Naive thymus-derived CD4-positive, alpha-beta T cell (primary cell): ENCODE measurements around the gene KLHL14. TPM values are rescaled to one million over a fixed set of nuclear protein-coding genes. Genes with fewer than 3 reads are reported as not detected.

Source experiments
- ATAC-seq: fragments of 150-1000 bp; cut with Tn5 transposase; 2 replicates; pipeline ENCODE4 v1.10.0; 2021; ENCODE audit warnings: mild to moderate bottlenecking, moderate library complexity
- CTCF ChIA-PET: fragments of 350-600 bp; sonication (Branson Sonifier 250); formaldehyde crosslinking; loops from one replicate; lab custom pipeline; 2021; ENCODE audit warnings: antibody characterized with exemption; lab: Charles Lee
- POLR2A ChIA-PET: fragments of 350-600 bp; sonication (Branson Sonifier 250); formaldehyde crosslinking; loops from one replicate; lab custom pipeline; 2021; ENCODE audit warnings: antibody characterized with exemption, inconsistent platforms; lab: Charles Lee
- DNase-seq, 9 donors: peaks; one replicate each; pipeline versions ENCODE4 v3.0.0 to v3.0.0-alpha.2; 2020 to 2022; ENCODE audit warnings: mixed read lengths in 1 of 9
- H3K27ac ChIP-seq: one replicate; pipeline ENCODE4 v1.7.0; 2013; ENCODE audit warnings: mild to moderate bottlenecking, low read depth, low read length, moderate library complexity
- H3K27me3 ChIP-seq, 2 donors: one replicate each; pipeline ENCODE4 v1.7.0; 2013; ENCODE audit warnings: low read length in 2 of 2, mild to moderate bottlenecking in 2 of 2, moderate library complexity in 2 of 2; ENCODE audit not compliant: control insufficient read depth in 2 of 2, insufficient read depth in 2 of 2
- H3K36me3 ChIP-seq, 3 experiments: 1 replicate in 2 of 3; 2 replicates in 1 of 3; pipeline ENCODE4 v1.7.0; 2013; ENCODE audit warnings: low read length in 3 of 3, mild to moderate bottlenecking in 3 of 3, moderate library complexity in 1 of 3; ENCODE audit not compliant: insufficient read depth in 3 of 3, control insufficient read depth in 2 of 3
- H3K4me1 ChIP-seq, 2 donors: one replicate each; pipeline ENCODE4 v1.7.0; 2013; ENCODE audit warnings: low read length in 2 of 2, mild to moderate bottlenecking in 2 of 2, moderate library complexity in 1 of 2; ENCODE audit not compliant: control insufficient read depth in 2 of 2, insufficient read depth in 2 of 2
- H3K4me3 ChIP-seq: 2 replicates; pipeline ENCODE4 v1.7.0; 2013; ENCODE audit warnings: mild to moderate bottlenecking, low read length
- H3K9me3 ChIP-seq, 3 experiments: 1 replicate in 2 of 3; 2 replicates in 1 of 3; pipeline ENCODE4 v1.7.0; 2013; ENCODE audit warnings: low read length in 3 of 3; ENCODE audit not compliant: control insufficient read depth in 2 of 3
- H3K27ac Mint-ChIP-seq, 9 donors: one replicate each; pipeline ENCODE4 v1.8.0; 2020 to 2022; ENCODE audit warnings: mixed read lengths in 9 of 9, mild to moderate bottlenecking in 8 of 9, moderate library complexity in 5 of 9, inconsistent platforms in 2 of 9
- H3K27me3 Mint-ChIP-seq, 5 donors: one replicate each; pipeline ENCODE4 v1.8.0; 2021 to 2022; ENCODE audit warnings: mixed read lengths in 5 of 5, mild to moderate bottlenecking in 1 of 5
- H3K36me3 Mint-ChIP-seq, 5 donors: one replicate each; pipeline ENCODE4 v1.8.0; 2020 to 2022; ENCODE audit warnings: mixed read lengths in 5 of 5, mild to moderate bottlenecking in 3 of 5, inconsistent platforms in 1 of 5
- H3K4me1 Mint-ChIP-seq, 7 donors: one replicate each; pipeline ENCODE4 v1.8.0; 2020 to 2022; ENCODE audit warnings: mixed read lengths in 7 of 7, mild to moderate bottlenecking in 3 of 7, inconsistent platforms in 1 of 7
- H3K4me3 Mint-ChIP-seq, 10 donors: one replicate each; pipeline ENCODE4 v1.8.0; 2020 to 2022; ENCODE audit warnings: mild to moderate bottlenecking in 10 of 10, mixed read lengths in 10 of 10, moderate library complexity in 6 of 10, inconsistent platforms in 2 of 10
- H3K9me3 Mint-ChIP-seq, 11 donors: one replicate each; pipeline ENCODE4 v1.8.0; 2020 to 2022; ENCODE audit warnings: mixed read lengths in 11 of 11, mild to moderate bottlenecking in 4 of 11, inconsistent platforms in 1 of 11, moderate library complexity in 1 of 11
- intact Hi-C, 2 donors: fragments of 100-400 bp; cut with micrococcal nuclease; formaldehyde crosslinking; loops; one replicate each; pipeline ENCODE4 v1.15.1; 2023
- polyA plus RNA-seq, 2 donors: library from polyadenylated mRNA; unstranded; fragments of 300-500 nt; fragmentation: Illumina TruSeq; gene quantifications; one replicate each; pipeline ENCODE4 v1.2.3, GENCODE V29; 2021
- total RNA-seq, 6 experiments: library from RNA in 5 of 6; stranded (reverse) in 5 of 6; gene quantifications; 1 replicate in 5 of 6; 2 replicates in 1 of 6; pipeline ENCODE4 v1.2.3 and lab custom pipeline; 2021 to 2026

Gene KLHL14
- total and polyA plus RNA-seq, 7 experiments from 2014 or later = 0.08 to 0.59 (median 0.29) TPM; not detected in 4

DNA sequence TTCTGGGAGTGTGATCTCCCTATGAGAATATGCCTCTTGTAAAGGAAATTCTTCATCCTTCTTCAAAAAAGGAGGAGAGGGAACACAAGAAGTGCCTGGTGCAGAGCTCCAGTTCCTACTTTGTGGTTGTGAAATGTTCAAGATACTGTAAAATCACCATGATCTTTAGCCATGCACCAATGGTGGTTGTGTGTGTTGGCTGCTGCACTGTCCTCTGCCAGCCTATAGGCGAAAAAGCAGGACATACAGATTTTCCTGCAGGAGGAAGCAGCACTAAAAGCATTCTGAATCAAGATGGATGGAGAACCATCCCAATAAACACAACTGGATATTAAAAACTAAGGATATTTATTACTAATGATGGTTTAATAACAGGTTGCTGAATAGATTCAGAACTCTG is 6.2 kb upstream of the KLHL14 start:
- no peak overlapping the region for H3K27ac Mint-ChIP-seq
- intact Hi-C loops = no loop called here
- ChIA-PET CTCF (no interaction called here), POLR2A (no interaction called here)
- H3K4me1 Mint-ChIP-seq = no peaks in the 10 kb centered on the region
- H3K27me3 Mint-ChIP-seq = peaks cover 8 to 41% (median 25%) of the 10 kb centered on the region in 5 donors
- Histone ChIP-seq H3K36me3 (no peaks in the 10 kb centered on the region), H3K27ac (no peak overlapping the region), H3K27me3 (no peaks in the 10 kb centered on the region), H3K4me1 (no peaks in the 10 kb centered on the region), H3K4me3 (no peak overlapping the region), H3K9me3 (no peaks in the 10 kb centered on the region)
- no peaks in the 10 kb centered on the region for H3K36me3 Mint-ChIP-seq
- no peak for DNase-seq
- ATAC-seq = no peak
- H3K4me3 Mint-ChIP-seq = no peak overlapping the region
- peaks cover 0 to 1% (median 0%) of the 10 kb centered on the region in 11 donors for H3K9me3 Mint-ChIP-seq

DNA sequence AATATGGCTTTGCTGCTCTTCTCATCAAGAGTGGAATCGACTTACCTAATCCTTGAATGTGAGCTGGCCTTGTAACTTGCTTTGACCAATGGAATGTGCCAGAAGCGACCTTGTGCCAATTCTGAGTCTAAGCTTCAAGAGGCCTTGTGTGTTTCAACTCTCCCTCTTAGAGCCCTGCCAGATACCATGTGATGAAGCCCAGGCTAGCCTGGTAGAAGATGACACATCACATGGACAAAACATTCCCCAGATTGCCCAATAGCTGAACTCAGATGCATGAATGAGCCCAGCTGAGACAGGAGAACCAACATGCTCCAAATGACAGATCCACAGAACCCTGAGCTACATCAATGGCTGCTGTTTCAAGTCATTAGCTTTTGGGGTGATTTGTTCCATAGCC is 4.2 kb upstream of the KLHL14 start:
- Histone ChIP-seq H3K9me3 (no peaks in the 10 kb centered on the region), H3K4me1 (no peaks in the 10 kb centered on the region), H3K36me3 (no peaks in the 10 kb centered on the region), H3K27ac (no peak overlapping the region), H3K4me3 (no peak overlapping the region), H3K27me3 (peaks cover 0 to 8% of the 10 kb centered on the region in 2 donors)
- DNase-seq (no peak), ATAC-seq (no peak)
- Mint-ChIP-seq H3K36me3 (no peaks in the 10 kb centered on the region), H3K9me3 (peaks cover 0 to 3% (median 0%) of the 10 kb centered on the region in 11 donors), H3K4me1 (peaks cover 0 to 12% (median 5%) of the 10 kb centered on the region in 7 donors), H3K27ac (no peak overlapping the region), H3K27me3 (peaks cover 25 to 49% (median 42%) of the 10 kb centered on the region in 5 donors), H3K4me3 (no peak overlapping the region)
- POLR2A ChIA-PET = no interaction called here
- intact Hi-C loops = no loop called here
- CTCF ChIA-PET = no interaction called here

DNA sequence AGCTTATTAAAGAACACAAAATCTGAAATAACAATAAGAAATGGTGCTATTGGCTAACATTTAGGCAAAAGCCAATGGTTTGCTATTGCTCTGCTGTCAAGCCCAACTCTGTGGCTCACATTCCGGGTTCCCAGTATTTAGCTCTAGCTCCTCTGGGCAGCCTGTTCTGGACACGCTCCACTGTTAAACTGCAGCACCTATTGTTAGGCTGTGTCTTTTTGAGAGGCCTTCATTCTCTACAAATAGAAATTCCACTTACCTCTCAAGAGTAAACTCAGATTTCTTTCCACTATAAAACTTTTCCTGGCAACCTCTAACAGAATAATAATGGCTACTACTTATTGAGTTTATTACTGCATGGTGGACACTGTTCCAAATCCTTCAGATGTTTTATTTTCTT is 3.7 kb upstream of the KLHL14 start:
- Mint-ChIP-seq H3K36me3 (no peaks in the 10 kb centered on the region), H3K27me3 (peaks cover 25 to 47% (median 42%) of the 10 kb centered on the region in 5 donors), H3K27ac (no peak overlapping the region), H3K4me3 (no peak overlapping the region), H3K4me1 (peaks cover 0 to 12% (median 6%) of the 10 kb centered on the region in 7 donors), H3K9me3 (peaks cover 0 to 3% (median 0%) of the 10 kb centered on the region in 11 donors)
- Histone ChIP-seq H3K36me3 (no peaks in the 10 kb centered on the region), H3K9me3 (no peaks in the 10 kb centered on the region), H3K4me3 (no peak overlapping the region), H3K4me1 (no peaks in the 10 kb centered on the region), H3K27me3 (peaks cover 0 to 8% of the 10 kb centered on the region in 2 donors), H3K27ac (no peak overlapping the region)
- CTCF ChIA-PET = no interaction called here
- ATAC-seq (no peak), DNase-seq (no peak)
- intact Hi-C loops = no loop called here
- POLR2A ChIA-PET = no interaction called here

DNA sequence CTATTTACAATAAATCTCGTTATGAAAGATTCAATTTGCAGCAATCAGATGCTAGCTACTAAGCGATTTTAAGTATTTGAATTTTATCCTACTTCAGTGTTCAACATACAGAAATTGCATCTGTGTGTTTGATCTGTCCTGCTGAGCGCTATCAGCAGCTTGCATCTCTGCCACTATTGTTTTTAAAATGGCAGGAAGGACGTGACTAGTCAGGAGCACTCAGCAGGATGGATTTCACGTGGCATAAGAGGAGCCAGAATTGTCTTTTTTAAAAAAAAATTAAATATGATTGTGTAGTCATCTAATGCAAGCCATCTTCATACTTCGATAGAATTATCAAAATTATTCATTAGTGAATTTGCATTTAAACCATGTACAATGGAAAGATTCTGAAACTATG is 2.8 kb upstream of the KLHL14 start:
- POLR2A ChIA-PET = no interaction called here
- ATAC-seq (no peak), DNase-seq (no peak)
- intact Hi-C loops = no loop called here
- H3K27me3 ChIP-seq = peaks cover 0 to 13% of the 10 kb centered on the region in 2 donors
- H3K4me1 Mint-ChIP-seq = peaks cover 0 to 12% (median 6%) of the 10 kb centered on the region in 7 donors
- no peak overlapping the region for H3K4me3 ChIP-seq
- H3K4me1 ChIP-seq = no peaks in the 10 kb centered on the region
- H3K27ac ChIP-seq = no peak overlapping the region
- H3K4me3 Mint-ChIP-seq = no peak overlapping the region
- H3K36me3 Mint-ChIP-seq = no peaks in the 10 kb centered on the region
- H3K9me3 Mint-ChIP-seq = peaks cover 0 to 3% (median 0%) of the 10 kb centered on the region in 11 donors
- H3K27ac Mint-ChIP-seq = no peak overlapping the region
- peaks cover 35 to 51% (median 42%) of the 10 kb centered on the region in 5 donors for H3K27me3 Mint-ChIP-seq
- no peaks in the 10 kb centered on the region for H3K9me3 ChIP-seq
- H3K36me3 ChIP-seq = no peaks in the 10 kb centered on the region
- CTCF ChIA-PET = no interaction called here

DNA sequence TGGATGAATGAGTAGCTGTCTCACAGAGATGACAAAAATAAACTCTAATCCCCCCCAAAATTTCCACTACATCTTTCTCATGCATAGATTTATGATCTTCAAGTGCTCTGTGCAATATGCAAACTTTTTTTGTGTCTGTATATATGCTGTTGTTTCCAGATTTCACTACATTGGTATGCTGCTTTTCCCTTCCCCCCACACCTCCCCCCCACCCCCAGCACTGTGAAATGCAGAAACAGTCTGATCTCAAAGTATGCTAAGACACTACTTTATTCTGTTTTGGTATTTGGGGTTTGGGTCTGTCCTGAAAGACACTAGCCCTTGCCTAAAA is 524 bp upstream of the KLHL14 start:
- H3K4me3 Mint-ChIP-seq = peak overlapping the region in 1 of 10 donors; percentile 63
- ChIA-PET CTCF (no interaction called here), POLR2A (no interaction called here)
- H3K36me3 ChIP-seq = no peaks in the 10 kb centered on the region
- H3K27ac ChIP-seq = no peak overlapping the region
- H3K4me1 ChIP-seq = no peaks in the 10 kb centered on the region
- no peak for ATAC-seq
- H3K27me3 ChIP-seq = peaks cover 0 to 13% of the 10 kb centered on the region in 2 donors
- H3K4me3 ChIP-seq = no peak overlapping the region
- H3K9me3 ChIP-seq = no peaks in the 10 kb centered on the region
- H3K27me3 Mint-ChIP-seq = peaks cover 51 to 63% (median 54%) of the 10 kb centered on the region in 5 donors
- no peak overlapping the region for H3K27ac Mint-ChIP-seq
- intact Hi-C loops = no loop called here
- DNase-seq = no peak
- peaks cover 0 to 3% (median 0%) of the 10 kb centered on the region in 11 donors for H3K9me3 Mint-ChIP-seq
- H3K36me3 Mint-ChIP-seq = no peaks in the 10 kb centered on the region
- H3K4me1 Mint-ChIP-seq = peaks cover 0 to 15% (median 6%) of the 10 kb centered on the region in 7 donors

DNA sequence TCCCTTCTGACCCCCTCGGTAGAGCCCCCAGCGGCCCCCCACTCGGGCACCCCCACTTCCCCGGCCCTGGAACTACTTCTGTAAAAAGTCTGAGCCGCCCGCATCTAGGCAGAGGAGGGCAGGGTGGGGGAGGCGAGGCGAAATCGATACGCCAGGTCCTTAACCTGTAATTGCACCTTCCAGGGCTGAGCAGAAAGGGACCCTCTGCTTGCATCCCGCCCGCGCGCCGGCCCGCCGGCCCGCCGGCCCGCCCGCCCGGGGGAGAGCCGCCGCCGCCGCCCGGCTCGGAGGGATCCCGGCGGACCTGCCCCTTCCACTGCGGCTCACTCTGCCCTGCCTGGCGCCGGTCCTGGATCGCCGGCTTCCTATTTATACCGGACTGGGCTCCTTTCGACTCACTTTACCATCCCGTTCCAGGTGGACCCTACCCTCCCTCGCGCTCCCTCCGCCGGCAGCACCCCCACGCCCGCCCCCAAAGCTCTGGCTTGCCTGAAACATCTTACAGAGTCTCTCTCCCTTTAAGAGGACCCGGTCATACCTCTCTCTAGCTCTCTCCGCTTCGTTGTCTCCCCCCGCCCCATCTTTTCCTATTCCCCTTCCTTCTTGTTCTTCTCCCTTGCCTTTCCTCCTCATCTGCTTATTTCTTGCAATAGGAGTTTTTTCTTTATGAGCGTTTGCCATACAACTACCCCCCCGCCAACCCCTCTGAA is 797 bp downstream of the KLHL14 start:
- POLR2A ChIA-PET = no interaction called here
- Histone ChIP-seq H3K36me3 (no peaks in the 10 kb centered on the region), H3K4me1 (no peaks in the 10 kb centered on the region), H3K27me3 (peaks cover 0 to 13% of the 10 kb centered on the region in 2 donors), H3K4me3 (no peak overlapping the region), H3K9me3 (no peaks in the 10 kb centered on the region), H3K27ac (no peak overlapping the region)
- DNase-seq = no peak
- no peak for ATAC-seq
- CTCF ChIA-PET = no interaction called here
- Mint-ChIP-seq H3K27ac (no peak overlapping the region), H3K36me3 (no peaks in the 10 kb centered on the region), H3K4me3 (peak overlapping the region in 9 of 10 donors; percentile 2 to 73 (median 60)), H3K27me3 (peaks cover 55 to 63% (median 59%) of the 10 kb centered on the region in 5 donors), H3K9me3 (peaks cover 0 to 3% (median 0%) of the 10 kb centered on the region in 11 donors), H3K4me1 (peaks cover 0 to 15% (median 6%) of the 10 kb centered on the region in 7 donors)
- intact Hi-C loops = no loop called here
